ENCODE measurements around the gene ZNF3.

The ZNF3 gene

GRCh38 chr7:100088621-100089457 lies 7.3 kb upstream of the ZNF3 start, which contains the start of gene COPS6:
TSS of gene COPS6 (plus strand) at chr7:100088969. CDS start at chr7:100088991, 22 bp downstream.
- DNase-seq (ENCODE audit: low read depth), result peak; percentile 80

DNA sequence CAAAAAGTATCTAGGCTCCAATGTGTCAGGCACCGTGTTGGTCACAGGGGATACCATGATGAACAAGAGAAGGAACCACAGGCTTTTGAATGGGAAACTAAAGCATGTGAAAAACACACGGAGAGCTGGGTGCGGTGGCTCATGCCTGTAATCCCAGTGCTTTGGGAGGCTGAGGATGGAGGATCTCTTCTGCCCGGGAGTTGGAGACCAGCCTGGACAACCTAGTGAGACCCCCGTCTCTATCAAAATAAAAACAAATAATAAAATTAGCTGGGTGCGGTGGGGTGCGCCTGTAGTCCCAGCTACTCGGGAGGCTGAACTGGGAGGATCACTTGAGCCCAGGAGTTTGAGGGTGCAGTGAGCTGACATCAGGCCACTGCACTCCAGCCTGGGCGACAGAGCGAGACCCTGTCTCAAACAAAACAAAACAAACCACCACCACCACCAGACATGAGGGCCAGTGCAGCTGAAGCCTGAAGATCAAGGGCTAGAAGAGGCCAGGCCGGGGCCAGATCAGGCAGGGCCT lies 6.6 kb upstream of the ZNF3 start:
- DNase-seq (ENCODE audit: low read depth), result no peak

DNA sequence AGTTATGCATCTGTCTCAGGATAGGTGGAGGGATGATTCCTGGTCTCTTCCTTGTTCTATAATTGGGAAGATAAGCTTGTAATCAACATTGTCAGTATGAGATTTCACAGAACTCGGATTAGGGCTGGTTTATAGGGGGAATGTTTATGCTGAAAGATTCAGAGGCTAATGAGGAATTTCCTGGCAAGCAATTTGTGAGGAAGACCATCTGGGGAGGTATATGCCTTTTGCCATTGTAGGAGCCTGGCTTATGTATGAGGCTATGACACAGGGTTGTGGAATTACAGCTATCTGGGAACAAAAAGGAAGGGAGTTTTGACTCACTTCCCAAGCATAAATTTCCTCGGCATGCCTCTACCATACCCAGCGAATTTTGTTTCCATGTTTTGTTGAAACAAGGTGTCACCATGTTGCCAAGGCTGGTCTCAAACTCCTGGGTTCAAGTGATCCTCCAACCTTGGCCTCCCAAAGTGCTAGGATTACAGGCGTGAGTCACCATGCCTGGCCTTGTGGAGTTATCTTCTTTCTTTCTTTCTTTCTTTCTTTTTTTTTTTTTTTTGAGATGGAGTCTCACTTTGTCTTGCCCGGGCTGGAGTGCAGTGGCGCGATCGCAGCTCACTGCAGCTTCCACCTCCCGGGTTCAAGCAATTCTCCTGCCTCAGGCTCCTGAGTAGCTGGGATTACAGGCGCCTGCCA lies 5.7 kb upstream of the ZNF3 start:
- no peak for DNase-seq (ENCODE audit: low read depth)

GRCh38 chr7:100085515-100085914 lies 4.0 kb upstream of the ZNF3 start:
- DNase-seq (ENCODE audit: low read depth), result no peak

- DNase-seq (ENCODE audit: low read depth), result no peak
Measured at GRCh38 chr7:100082978-100083377, 1.5 kb upstream of the ZNF3 start.

- no peak for DNase-seq (ENCODE audit: low read depth)
Measured at GRCh38 chr7:100080907-100081534, 502 bp downstream of the ZNF3 start.

DNA sequence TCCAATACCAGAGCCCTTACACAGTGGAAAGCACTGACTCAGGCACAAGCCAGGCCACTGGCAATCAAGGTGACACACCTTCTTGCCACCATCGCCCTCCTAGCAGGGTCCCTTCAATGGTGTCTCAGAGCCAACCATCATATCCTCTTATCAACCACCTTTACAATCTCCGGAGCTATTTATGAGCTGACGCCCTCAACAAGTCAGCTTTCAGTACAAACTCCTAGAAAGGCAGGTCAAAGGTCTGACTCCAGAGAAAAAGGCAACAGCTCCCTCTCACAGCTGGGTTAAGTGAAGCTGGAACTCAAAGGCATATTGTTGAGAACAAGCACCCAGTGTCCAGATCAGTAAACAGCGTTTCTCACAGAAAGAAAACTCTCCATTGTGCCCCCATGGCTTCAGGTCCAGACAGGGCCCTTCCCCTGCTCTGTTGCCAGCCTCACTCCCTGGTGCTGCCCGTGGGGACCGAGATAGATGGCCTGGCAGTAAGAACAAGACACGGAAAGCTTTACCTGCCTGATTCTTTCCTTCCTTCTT lies 2.4 kb downstream of the ZNF3 start:
- DNase-seq (ENCODE audit: low read depth), result no peak

DNA sequence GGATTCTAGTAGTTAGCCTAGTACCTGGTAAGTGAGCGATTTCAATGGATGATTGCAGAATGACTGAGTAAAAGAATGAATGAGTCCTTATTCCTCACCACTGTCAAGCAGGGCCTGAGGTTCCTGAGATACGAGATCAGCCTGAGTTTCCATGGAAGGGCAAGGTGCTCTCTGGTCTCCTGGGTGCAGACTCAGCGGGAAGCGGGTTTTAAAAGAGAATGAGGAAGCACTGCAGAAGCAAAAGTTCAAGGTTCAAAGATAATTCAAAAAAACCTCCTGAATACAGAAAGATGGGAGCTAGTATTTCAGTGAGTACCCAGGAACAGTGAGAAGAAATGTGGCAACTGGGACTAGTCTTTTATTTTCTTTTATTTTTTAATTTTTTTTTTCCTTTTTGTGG lies 4.3 kb downstream of the ZNF3 start:
- DNase-seq (ENCODE audit: low read depth), result no peak

- no peak for DNase-seq (ENCODE audit: low read depth)
Measured at GRCh38 chr7:100075418-100075817, 6.1 kb downstream of the ZNF3 start.

DNA sequence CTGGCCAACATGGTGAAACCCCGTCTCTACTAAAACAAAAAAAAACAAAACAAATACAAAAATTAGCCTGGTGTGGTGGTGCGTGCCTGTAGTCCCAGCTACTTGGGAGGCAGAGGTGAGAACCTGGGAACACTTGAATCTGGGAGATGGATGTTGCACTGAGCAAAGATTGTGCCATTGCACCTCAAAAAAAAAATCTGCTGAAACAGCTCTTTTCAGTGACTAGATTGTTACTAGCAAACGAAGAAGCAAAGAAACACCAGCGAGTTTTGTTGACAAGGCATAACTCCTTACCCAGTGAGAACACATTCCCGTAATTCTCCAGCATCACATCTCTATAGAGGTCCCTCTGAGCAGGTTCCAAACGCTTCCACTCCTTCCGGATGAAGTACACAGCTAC lies 6.7 kb downstream of the ZNF3 start:
- no peak for DNase-seq (ENCODE audit: low read depth)

DNA sequence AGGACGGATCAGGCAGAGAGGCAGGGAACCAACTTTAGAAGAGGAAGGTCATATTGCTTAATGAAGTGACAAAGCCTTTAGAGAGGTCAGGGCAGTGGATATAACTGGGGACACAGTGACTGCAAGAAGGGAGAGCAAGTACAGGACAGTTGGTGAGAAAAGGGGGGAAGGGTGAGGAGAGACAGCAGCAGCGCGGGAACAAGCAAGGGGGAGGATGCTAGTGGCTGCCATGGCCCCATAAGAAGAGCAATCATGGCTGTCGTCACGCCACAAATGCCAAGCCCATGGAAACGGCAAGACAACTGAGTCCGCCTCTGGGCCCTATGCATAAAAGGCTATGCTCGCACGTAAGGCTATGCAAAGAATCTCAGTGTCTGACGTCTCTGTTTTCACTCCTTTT lies 9.1 kb downstream of the ZNF3 start:
- DNase-seq (ENCODE audit: low read depth), result no peak

GRCh38 chr7:100071018-100071723 lies 10.4 kb downstream of the ZNF3 start:
- DNase-seq (ENCODE audit: low read depth), result no peak

GRCh38 chr7:100069991-100070390 lies 11.5 kb downstream of the ZNF3 start:
- no peak for DNase-seq (ENCODE audit: low read depth)

GRCh38 chr7:100066953-100067352 lies 14.6 kb downstream of the ZNF3 start:
- DNase-seq (ENCODE audit: low read depth), result no peak

DNA sequence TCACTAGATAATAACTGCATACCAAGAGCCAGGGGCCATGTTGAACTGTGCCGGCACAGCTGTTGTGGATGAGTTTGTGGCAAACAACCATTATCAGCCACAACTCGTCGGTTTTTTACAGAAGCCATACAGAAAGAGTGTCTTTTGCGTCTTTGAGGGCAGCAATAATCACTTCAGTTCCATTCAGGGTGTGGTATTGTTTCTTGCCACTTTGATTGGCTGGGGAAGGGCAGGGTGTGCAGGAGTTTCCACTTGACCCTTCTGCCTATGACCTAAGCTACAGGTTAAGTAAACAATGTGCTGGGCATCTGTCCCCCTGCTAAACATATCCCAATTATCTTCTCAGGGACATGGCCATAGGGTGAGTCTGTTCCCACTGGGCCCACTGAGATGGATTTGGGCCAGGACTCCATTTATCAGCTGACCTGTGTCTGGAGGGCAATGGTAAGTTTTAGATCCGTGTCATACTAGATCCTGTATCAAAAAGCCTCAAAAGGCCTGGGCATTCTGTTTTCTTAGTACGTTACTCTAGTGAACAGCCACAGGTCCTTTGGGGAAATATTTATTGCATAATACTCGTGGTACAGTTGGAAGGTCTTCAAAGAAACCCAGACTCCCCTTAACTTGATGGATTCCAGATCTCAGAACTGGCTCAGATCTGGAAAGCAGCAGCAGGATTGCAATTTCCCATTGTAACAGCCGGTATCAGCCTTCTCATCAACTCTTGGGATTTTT lies 15.9 kb downstream of the ZNF3 start:
- DNase-seq (ENCODE audit: low read depth), result no peak

DNA sequence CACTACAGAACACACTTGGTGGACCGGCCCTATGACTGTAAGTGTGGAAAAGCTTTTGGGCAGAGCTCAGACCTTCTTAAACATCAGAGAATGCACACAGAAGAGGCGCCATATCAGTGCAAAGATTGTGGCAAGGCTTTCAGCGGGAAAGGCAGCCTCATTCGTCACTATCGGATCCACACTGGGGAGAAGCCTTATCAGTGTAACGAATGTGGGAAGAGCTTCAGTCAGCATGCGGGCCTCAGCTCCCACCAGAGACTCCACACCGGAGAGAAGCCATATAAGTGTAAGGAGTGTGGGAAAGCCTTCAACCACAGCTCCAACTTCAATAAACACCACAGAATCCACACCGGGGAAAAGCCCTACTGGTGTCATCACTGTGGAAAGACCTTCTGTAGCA lies 17.4 kb downstream of the ZNF3 start:
- DNase-seq (ENCODE audit: low read depth), result no peak

- no peak for DNase-seq (ENCODE audit: low read depth)
Measured at GRCh38 chr7:100063376-100063775, 18.1 kb downstream of the ZNF3 start.

DNA sequence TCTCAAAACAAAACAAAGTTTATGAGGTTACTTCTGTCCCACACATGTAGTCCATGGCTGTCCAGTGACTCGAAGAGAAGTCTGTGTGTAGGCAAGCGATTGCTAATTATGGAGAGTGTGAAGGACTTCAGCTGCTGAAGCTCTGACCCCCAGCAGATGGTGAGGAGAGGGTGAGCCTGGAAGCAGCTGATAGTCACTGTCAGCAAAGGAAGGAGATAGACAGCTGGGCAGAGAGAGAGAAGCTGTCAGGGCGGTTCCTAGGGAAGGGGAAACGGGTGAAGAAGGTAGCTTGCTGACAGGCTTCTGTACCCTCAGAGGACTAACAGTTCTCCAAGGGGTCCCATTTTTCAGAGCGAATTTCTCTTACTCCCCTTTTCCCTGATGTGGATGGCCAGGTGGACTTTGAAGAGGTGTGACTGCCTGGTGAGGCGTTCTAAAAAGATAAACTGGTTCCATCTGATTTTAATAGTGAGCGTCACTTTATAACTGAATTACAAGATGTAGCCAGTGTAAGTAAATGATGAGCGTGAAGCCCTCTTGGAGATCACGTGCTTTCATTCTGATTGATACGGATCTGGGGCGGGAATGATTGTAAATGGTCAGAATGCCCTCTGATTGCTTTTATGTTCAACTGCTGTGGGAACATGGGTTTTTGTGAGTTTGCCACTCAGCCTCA lies 19.9 kb downstream of the ZNF3 start:
- DNase-seq (ENCODE audit: low read depth), result no peak

DNA sequence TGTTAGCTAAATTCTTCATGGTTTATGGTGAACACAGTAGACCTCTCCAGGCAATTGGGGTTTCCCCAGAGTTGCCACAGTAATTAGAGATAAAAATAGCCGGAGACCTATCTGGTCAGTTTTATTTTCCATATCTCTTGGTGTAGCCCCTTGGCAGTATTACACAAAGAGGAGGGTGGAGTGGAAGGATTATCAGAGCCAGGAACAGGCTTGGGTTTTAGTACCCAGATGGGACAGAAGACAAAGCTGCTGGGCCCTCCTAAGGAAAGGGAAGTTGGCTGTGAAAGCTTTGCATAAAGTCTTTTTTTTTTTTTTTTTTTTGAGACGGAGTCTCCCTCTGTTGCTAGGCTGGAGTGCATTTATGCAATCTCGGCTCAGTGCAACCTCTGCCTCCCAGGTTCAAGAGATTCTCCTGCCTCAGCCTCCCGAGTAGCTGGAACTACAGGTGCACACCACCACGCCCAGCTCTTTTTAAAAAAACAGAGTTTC lies 22.2 kb downstream of the ZNF3 start:
- DNase-seq (ENCODE audit: low read depth), result no peak

DNA sequence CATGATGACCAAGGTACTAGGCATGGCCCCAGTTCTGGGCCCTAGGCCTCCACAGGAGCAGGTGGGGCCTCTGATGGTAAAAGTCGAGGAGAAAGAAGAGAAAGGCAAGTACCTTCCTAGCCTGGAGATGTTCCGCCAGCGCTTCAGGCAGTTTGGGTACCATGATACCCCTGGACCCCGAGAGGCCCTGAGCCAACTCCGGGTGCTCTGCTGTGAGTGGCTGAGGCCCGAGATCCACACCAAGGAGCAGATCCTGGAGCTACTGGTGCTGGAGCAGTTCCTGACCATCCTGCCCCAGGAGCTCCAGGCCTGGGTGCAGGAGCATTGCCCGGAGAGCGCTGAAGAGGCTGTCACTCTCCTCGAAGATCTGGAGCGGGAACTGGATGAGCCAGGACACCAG lies 24.5 kb downstream of the ZNF3 start:
- no peak for DNase-seq (ENCODE audit: low read depth)

All from T-helper 22 cell (primary cell).